HG02571 (cell line): ENCODE data around the gene SLC25A42.

Experiments used
- ATAC-seq: cut with Tn5 transposase; IDR thresholded peaks from one replicate; pipeline ENCODE4 v1.9.1; 2021; ENCODE audit warnings: mild to moderate bottlenecking, moderate library complexity; ENCODE audit not compliant: unreplicated experiment

Gene SLC25A42

DNA sequence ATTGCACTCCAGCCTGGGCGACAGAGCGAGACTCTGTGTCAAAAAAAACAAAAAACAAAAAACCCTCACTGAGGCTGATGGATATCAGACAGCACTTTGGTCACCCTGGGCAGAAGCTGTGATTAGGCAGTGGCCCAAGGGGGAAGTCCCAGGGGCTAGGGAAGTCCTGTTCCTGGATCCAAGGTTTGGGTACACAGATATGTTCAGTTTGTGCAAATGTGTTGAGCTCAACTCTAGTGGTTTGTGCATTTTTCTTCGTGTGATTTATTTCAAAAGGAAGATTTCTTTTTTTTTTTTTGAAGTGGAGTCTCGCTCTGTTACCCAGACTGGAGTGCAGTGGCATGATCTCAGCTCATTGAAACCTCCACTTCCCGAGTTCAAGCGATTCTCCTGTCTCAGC, 94.0 kb downstream of the SLC25A42 start:
- ATAC-seq, result no peak

DNA sequence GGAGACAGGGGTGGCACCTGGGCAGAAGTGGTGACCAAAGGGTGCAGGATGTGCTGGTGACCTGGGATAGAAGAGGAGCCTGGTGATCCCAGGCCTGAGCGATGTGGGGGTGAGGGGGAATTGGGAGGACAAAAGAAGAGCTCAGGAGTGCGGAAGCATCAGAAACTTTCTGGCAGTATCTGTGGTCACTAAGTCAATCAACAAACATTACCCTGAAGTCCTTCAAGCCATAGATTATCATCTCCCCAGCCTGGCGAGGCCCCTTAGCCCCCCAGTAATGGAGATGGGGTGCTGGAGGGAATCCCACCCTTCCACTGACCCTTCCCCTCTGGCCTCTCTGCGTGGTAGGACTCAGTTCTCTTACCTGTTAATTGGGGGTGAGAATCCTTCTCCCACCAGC, 95.7 kb downstream of the SLC25A42 start:
- ATAC-seq, result no peak

DNA sequence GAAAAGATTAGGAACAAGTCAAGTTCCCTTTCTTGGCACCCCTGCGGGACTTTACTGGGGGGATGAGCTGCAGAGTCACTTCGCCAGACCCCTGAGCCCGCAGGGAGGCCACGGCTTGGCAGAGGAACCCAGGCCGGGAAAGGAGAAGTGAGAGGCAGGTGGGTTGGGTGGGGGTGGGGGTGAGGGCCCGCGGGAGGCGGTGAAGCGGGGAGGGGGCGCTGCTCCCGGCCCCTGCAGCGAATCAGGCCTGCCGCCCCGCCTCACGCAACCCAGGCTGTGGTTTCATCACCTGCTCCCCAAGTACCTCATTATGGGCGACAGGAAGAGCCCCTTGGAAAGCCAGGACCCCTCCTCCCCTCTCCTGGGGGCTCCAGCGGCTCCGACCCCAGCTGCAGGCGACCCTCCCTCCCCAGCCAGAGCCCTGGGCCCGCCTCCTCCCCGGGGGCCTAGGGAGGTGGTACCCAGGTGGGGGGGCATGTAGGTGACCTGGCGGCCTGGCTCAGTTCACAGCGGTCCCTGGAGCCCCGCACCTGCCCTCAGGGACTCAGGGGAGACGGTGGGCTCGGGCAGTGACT, 96.8 kb downstream of the SLC25A42 start:
- no peak for ATAC-seq

DNA sequence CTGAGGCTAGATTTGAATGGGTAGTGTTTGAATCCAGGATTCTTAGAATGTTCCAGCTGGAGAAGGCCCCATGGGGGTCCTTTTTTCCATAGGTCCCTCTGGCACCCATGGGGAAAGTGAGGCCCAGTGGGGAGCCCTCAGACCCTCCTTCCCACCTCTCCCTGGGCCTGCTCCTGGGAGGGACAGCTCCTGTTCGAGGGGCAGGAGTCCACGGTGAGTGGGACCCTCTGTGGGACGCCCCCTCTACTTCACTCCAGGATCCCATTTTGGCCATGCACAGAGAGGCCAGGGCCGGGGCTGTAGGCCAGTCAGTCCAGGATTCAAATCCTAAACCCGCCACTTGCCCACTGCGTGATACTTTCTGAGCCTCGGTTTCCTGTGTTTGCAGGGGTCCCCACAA, 98.7 kb downstream of the SLC25A42 start:
- no peak for ATAC-seq
